ENCODE measurements around the gene ARHGEF19. TPM values are rescaled to one million over a fixed set of nuclear protein-coding genes. Genes with fewer than 3 reads are reported as not detected.

ARHGEF19 gene
- total RNA-seq, 1 donor from 2014 or later, result 18.7 TPM

- DNase-seq, result no peak
Measured at GRCh38 chr1:16148329-16149092, 63.9 kb downstream of the ARHGEF19 start.

Small RNA genes lying within 50 kb of the gene (small RNA-seq; reads per million reads assigned to genes)
- not detected for gene MT1XP1 (ENCODE audit: low replicate concordance)

Other genes starting within 250 kb of the ARHGEF19 start
- gene ZBTB17, start 236.6 kb downstream of the ARHGEF19 start, total RNA-seq, result 17.6 TPM
- not detected for gene SRARP, start 208.4 kb downstream of the ARHGEF19 start, total RNA-seq
- gene HSPB7, start 194.6 kb downstream of the ARHGEF19 start, total RNA-seq, result 3.0 TPM
- gene CLCNKA, start 190.6 kb downstream of the ARHGEF19 start, total RNA-seq, result 0.20 TPM
- gene CLCNKB, start 168.9 kb downstream of the ARHGEF19 start, total RNA-seq, result 0.20 TPM
- not detected for gene FAM131C, start 139.0 kb downstream of the ARHGEF19 start, total RNA-seq
- gene EPHA2, start 56.6 kb downstream of the ARHGEF19 start, total RNA-seq, result 42.0 TPM
- gene CPLANE2, start 24.5 kb upstream of the ARHGEF19 start, total RNA-seq, result 2.0 TPM
- gene FBXO42, start 139.8 kb upstream of the ARHGEF19 start, total RNA-seq, result 24.8 TPM
- 19.3 TPM for gene SZRD1, start 154.6 kb upstream of the ARHGEF19 start, total RNA-seq
- gene SPATA21, start 224.8 kb upstream of the ARHGEF19 start, total RNA-seq, result not detected
- gene NECAP2, start 228.1 kb upstream of the ARHGEF19 start, total RNA-seq, result 45.6 TPM

Data from skin of body (tissue), 3 donors.